Coronary artery (tissue), 2 donors: Measurements from ENCODE around the gene PP2D1.
"Not testable (repeated sequence)": the region's sequence is repeated elsewhere in the genome, so short reads cannot be mapped to it uniquely, and the experiment has no call there.

ENCODE experiments used
- DNase-seq: peaks from one replicate; pipeline ENCODE4 v3.0.0-alpha.2; 2017; ENCODE audit warnings: low spot score
- H3K27ac ChIP-seq, 2 donors: fragments of 200-600 bp; sonication (generic); one replicate each; pipeline ENCODE4 v1.5.1; 2016 to 2019
- H3K4me3 ChIP-seq: fragments of 200-600 bp; sonication (generic); 2 replicates; pipeline ENCODE4 v1.5.1; 2016; ENCODE audit warnings: mild to moderate bottlenecking, moderate library complexity
- TF ChIP-seq, protein P1 (sequence below): fragments of 200-600 bp; sonication (generic); IDR thresholded peaks from one replicate; pipeline ENCODE4 v1.5.1; 2019; ENCODE audit warnings: antibody characterized with exemption

Gene PP2D1

DNA sequence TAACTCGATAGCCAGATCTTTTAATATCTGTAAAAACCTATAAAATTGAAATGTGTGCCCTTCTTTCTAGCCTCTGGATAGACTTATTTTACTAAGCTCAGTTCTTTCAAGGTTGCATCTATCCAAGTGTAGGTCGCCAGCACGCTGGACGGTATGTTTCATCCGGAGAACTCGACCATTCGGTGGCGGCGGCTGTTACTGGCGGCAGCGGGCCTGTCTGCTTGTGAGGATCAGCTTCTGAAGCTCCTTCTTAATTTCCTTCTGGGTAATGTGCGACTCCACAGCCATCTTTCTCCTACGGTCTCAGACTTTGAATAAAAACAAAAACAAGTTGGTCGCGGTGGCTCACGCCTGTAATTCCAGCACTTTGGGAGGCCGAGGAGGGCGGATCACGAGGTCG is 4.1 kb downstream of the PP2D1 start:
- Histone ChIP-seq H3K4me3 (no peak overlapping the region), H3K27ac (no peak overlapping the region)
- DNase-seq = no peak
- TF ChIP-seq, protein P1, sequence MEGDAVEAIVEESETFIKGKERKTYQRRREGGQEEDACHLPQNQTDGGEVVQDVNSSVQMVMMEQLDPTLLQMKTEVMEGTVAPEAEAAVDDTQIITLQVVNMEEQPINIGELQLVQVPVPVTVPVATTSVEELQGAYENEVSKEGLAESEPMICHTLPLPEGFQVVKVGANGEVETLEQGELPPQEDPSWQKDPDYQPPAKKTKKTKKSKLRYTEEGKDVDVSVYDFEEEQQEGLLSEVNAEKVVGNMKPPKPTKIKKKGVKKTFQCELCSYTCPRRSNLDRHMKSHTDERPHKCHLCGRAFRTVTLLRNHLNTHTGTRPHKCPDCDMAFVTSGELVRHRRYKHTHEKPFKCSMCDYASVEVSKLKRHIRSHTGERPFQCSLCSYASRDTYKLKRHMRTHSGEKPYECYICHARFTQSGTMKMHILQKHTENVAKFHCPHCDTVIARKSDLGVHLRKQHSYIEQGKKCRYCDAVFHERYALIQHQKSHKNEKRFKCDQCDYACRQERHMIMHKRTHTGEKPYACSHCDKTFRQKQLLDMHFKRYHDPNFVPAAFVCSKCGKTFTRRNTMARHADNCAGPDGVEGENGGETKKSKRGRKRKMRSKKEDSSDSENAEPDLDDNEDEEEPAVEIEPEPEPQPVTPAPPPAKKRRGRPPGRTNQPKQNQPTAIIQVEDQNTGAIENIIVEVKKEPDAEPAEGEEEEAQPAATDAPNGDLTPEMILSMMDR = no peak

DNA sequence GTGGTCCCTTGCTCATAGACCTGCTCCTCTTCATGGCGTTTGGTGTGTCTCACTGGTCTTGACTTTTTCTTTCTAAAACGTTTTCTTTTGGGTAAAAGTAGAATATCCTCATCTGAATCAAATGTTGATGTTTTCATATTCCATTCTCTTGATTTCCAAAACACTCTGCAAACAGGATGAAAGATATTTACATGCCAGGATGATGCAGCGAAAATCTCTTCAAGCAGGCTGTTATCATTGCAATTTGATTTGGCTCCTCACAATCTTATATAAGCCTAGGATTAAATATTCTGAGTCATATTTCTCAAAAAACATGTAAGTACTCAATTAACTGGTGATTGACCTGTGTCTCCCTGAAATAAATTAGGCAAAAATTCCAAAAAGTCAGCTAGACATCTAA is 10.1 kb downstream of the PP2D1 start:
- Histone ChIP-seq H3K27ac (no peak overlapping the region), H3K4me3 (no peak overlapping the region)
- no peak for DNase-seq
- TF ChIP-seq, protein P1 = no peak

DNA sequence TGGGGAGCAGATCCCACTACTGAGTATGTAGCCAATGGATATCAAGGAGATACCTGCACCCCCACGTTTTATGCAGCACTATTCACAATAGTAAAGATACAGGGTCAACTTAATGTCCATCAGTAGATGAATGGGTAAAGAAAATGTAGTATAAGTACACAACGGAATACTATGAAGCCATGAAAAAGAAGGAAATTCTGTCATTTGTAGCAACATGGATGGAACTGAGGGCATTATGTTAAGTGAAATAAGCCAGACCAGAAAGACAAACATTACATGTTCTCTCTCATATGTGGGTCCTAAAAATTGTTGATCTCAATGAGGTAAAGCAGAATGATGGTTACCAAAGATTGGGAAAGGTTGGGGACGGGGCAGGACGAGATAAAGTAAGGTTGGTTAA is 14.6 kb downstream of the PP2D1 start:
- DNase-seq = no peak
- H3K27ac ChIP-seq = no peak overlapping the region
- TF ChIP-seq, protein P1 = no peak
- H3K4me3 ChIP-seq = no peak overlapping the region

GRCh38 chr3:19994796-19995195 is 17.3 kb downstream of the PP2D1 start:
- H3K4me3 ChIP-seq = no peak overlapping the region
- no peak overlapping the region for H3K27ac ChIP-seq
- TF ChIP-seq, protein P1 = no peak
- no peak for DNase-seq

DNA sequence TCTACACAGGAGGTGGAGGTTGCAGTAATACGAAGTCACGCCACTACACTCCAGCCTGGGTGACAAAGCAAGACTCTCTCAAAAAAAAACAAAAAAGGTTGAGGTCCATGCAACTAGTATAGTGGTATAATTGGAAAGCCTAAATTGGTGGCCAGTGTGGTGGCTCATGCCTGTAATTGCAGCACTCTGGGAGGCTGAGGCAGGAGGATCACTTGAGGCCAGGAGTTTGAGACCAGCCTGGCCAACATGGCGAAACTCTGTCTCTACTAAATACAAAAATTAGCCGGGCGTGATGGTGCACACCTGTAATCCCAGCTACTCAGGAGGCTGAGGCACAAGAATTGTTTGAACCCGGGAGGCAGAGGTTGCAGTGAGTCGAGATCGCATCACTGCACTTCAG is 23.2 kb downstream of the PP2D1 start:
- H3K27ac ChIP-seq, H3K4me3 ChIP-seq, DNase-seq: not testable (repeated sequence)

DNA sequence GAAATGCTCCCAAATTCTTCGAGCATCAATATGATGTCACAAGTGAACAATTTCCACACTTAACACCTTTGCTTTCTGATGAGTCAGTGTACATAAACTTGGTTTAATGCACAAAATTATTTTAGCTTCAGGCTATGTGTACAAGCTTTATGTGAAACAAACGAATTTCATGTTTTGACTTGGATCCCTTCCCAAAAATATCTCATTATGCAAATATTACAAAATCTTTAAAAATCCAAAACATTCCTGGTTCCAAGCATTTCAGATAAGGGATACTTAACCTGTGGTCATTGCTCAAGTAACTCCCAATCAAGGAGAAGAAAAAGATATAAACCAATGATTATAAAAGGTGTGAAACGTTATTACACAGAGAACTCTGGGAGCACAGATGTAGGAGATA is 40.0 kb downstream of the PP2D1 start:
- H3K27ac ChIP-seq = no peak overlapping the region
- TF ChIP-seq, protein P1 = no peak
- H3K4me3 ChIP-seq = no peak overlapping the region
- DNase-seq = no peak

DNA sequence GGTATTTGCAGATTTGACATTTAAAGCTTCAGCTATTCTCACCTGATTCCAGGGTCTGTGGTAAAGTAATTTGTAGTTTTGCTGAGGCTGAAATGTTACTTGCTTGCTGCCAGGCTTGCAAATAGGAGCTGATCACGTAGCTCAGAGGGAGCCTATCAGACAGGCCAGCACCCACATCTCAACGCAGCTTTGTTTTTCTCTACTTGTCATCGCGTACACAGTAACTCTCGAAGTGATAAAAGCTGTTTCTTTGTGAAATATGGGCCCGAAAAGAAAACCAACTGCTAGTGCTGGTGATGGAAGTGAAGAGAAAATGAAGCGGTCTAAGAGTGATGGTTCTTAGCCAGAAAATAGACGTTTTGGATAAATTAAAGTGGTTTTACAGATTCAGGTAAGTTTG is 41.7 kb downstream of the PP2D1 start:
- no peak for DNase-seq
- Histone ChIP-seq H3K27ac (no peak overlapping the region), H3K4me3 (no peak overlapping the region)
- TF ChIP-seq, protein P1 = no peak

- H3K4me3 ChIP-seq = no peak overlapping the region
- H3K27ac ChIP-seq = no peak overlapping the region
- DNase-seq = no peak
- TF ChIP-seq, protein P1 = no peak
Observed at GRCh38 chr3:19967812-19968211, 44.3 kb downstream of the PP2D1 start.
